H9 (cell line): ENCODE measurements around the gene PDXK. TPM values are rescaled to one million over a fixed set of nuclear protein-coding genes. Genes with fewer than 3 reads are reported as not detected.
A peak's percentile ranks its signal among the peaks of the same experiment; 100 is the strongest.

ENCODE experiments used
- DNase-seq: peaks from one replicate; pipeline ENCODE4 v3.0.0-alpha.2; 2017
- H2AFZ ChIP-seq: one replicate; pipeline ENCODE4 v1.6.1; 2013; ENCODE audit warnings: mild to moderate bottlenecking, low read length, control low read depth, moderate library complexity
- H2AK5ac ChIP-seq: 2 replicates; pipeline ENCODE4 v1.6.1; 2013; ENCODE audit warnings: low read length, control low read depth, mixed read lengths; ENCODE audit not compliant: insufficient read length
- H2BK120ac ChIP-seq: one replicate; pipeline ENCODE4 v1.6.1; 2013; ENCODE audit warnings: low read depth, mild to moderate bottlenecking, low read length, control low read depth, inconsistent platforms; ENCODE audit not compliant: poor library complexity, severe bottlenecking
- H2BK12ac ChIP-seq: 2 replicates; pipeline ENCODE4 v1.6.1; 2013; ENCODE audit warnings: low read length, control low read depth, mixed read lengths, low read depth; ENCODE audit not compliant: insufficient read length
- H2BK15ac ChIP-seq: 2 replicates; pipeline ENCODE4 v1.6.1; 2013; ENCODE audit warnings: low read depth, low read length, control low read depth
- H2BK20ac ChIP-seq: one replicate; pipeline ENCODE4 v1.6.1; 2013; ENCODE audit warnings: low read depth, mild to moderate bottlenecking, low read length, control low read depth, inconsistent platforms; ENCODE audit not compliant: poor library complexity, severe bottlenecking
- H2BK5ac ChIP-seq: 2 replicates; pipeline ENCODE4 v1.6.1; 2013; ENCODE audit warnings: low read length, control low read depth, mixed read lengths; ENCODE audit not compliant: insufficient read length
- H3K14ac ChIP-seq: 2 replicates; pipeline ENCODE4 v1.6.1; 2013; ENCODE audit warnings: low read length, control low read depth; ENCODE audit not compliant: insufficient read depth
- H3K18ac ChIP-seq: 2 replicates; pipeline ENCODE4 v1.6.1; 2013; ENCODE audit warnings: low read depth, mild to moderate bottlenecking, mixed read lengths, low read length, control low read depth; ENCODE audit not compliant: insufficient read length
- H3K23ac ChIP-seq: 2 replicates; pipeline ENCODE4 v1.6.1; 2013; ENCODE audit warnings: low read length, control low read depth, mixed read lengths, low read depth; ENCODE audit not compliant: insufficient read length
- H3K23me2 ChIP-seq: 2 replicates; pipeline ENCODE4 v1.6.1; 2013; ENCODE audit warnings: low read depth, mild to moderate bottlenecking, mixed read lengths, low read length, control low read depth; ENCODE audit not compliant: insufficient read length, poor library complexity, severe bottlenecking
- H3K27ac ChIP-seq: 2 replicates; pipeline ENCODE4 v1.5.1; 2013; ENCODE audit warnings: low read length, control low read depth, mixed read lengths, low read depth; ENCODE audit not compliant: insufficient read length
- H3K27me3 ChIP-seq: 2 replicates; pipeline ENCODE4 v1.6.1; 2013; ENCODE audit warnings: low read length, control low read depth, inconsistent platforms; ENCODE audit not compliant: insufficient read depth
- H3K4ac ChIP-seq: 2 replicates; pipeline ENCODE4 v1.6.1; 2013; ENCODE audit warnings: low read depth, mild to moderate bottlenecking, control low read depth, inconsistent platforms, low read length, moderate library complexity
- H3K4me1 ChIP-seq: 2 replicates; pipeline ENCODE4 v1.6.1; 2013; ENCODE audit warnings: low read length, control low read depth, inconsistent platforms; ENCODE audit not compliant: insufficient read depth
- H3K4me2 ChIP-seq: 2 replicates; pipeline ENCODE4 v1.6.1; 2013; ENCODE audit warnings: low read length, control low read depth, mixed read lengths; ENCODE audit not compliant: insufficient read length, insufficient read depth
- H3K56ac ChIP-seq: 2 replicates; pipeline ENCODE4 v1.6.1; 2013; ENCODE audit warnings: low read depth, mild to moderate bottlenecking, mixed read lengths, low read length, control low read depth; ENCODE audit not compliant: insufficient read length
- H3K79me1 ChIP-seq: 2 replicates; pipeline ENCODE4 v1.6.1; 2013; ENCODE audit warnings: low read depth, mild to moderate bottlenecking, moderate library complexity, low read length, control low read depth, inconsistent platforms; ENCODE audit not compliant: insufficient read depth, poor library complexity, severe bottlenecking
- H3K79me2 ChIP-seq: 2 replicates; pipeline ENCODE4 v1.6.1; 2013; ENCODE audit warnings: low read length, control low read depth, inconsistent platforms; ENCODE audit not compliant: insufficient read depth
- H3K9ac ChIP-seq: 2 replicates; pipeline ENCODE4 v1.6.1; 2013; ENCODE audit warnings: low read length, control low read depth, mixed read lengths; ENCODE audit not compliant: insufficient read length; ENCODE audit errors: extremely low read depth
- H3K9me3 ChIP-seq: one replicate; pipeline ENCODE4 v1.6.1; 2013; ENCODE audit warnings: low read depth, low read length, inconsistent platforms; ENCODE audit not compliant: control insufficient read depth
- H3T11ph ChIP-seq: one replicate; pipeline ENCODE4 v1.6.1; 2013; ENCODE audit warnings: mild to moderate bottlenecking, low read length, control low read depth, inconsistent platforms
- H4K20me1 ChIP-seq: one replicate; pipeline ENCODE4 v1.6.1; 2013; ENCODE audit not compliant: control insufficient read depth, insufficient read length, insufficient read depth
- H4K5ac ChIP-seq: 2 replicates; pipeline ENCODE4 v1.6.1; 2013; ENCODE audit warnings: low read depth, mild to moderate bottlenecking, mixed read lengths, low read length, control low read depth; ENCODE audit not compliant: insufficient read length
- H4K8ac ChIP-seq: replicated peaks from 2 replicates; pipeline ENCODE4 v1.6.1; 2013; ENCODE audit warnings: low read length, control low read depth, mixed read lengths, low read depth; ENCODE audit not compliant: insufficient read length
- H4K91ac ChIP-seq: 2 replicates; pipeline ENCODE4 v1.6.1; 2013; ENCODE audit warnings: low read depth, mild to moderate bottlenecking, moderate library complexity, mixed read lengths, low read length, control low read depth; ENCODE audit not compliant: insufficient read length
- H3K27ac Mint-ChIP-seq, 3 experiments: 2 replicates in 2 of 3; 3 replicates in 1 of 3; pipeline ENCODE4 v1.8.0; 2020 to 2021; ENCODE audit warnings: mixed read lengths in 3 of 3, mild to moderate bottlenecking in 1 of 3, moderate library complexity in 1 of 3
- H3K27me3 Mint-ChIP-seq: 2 replicates; pipeline ENCODE4 v1.8.0; 2021; ENCODE audit warnings: low read depth, mild to moderate bottlenecking, moderate library complexity, mixed read lengths
- H3K36me3 Mint-ChIP-seq, 3 experiments: 2 replicates in 2 of 3; 3 replicates in 1 of 3; pipeline ENCODE4 v1.8.0; 2020 to 2021; ENCODE audit warnings: low read depth in 3 of 3, mixed read lengths in 3 of 3; ENCODE audit not compliant: insufficient read depth in 1 of 3
- H3K4me1 Mint-ChIP-seq, 2 experiments: 2 replicates each; pipeline ENCODE4 v1.8.0; 2020; ENCODE audit warnings: mixed read lengths in 2 of 2
- H3K4me3 Mint-ChIP-seq, 2 experiments: 2 replicates in 1 of 2; 3 replicates in 1 of 2; pipeline ENCODE4 v1.8.0; 2020 to 2021; ENCODE audit warnings: mild to moderate bottlenecking in 2 of 2, mixed read lengths in 2 of 2, moderate library complexity in 1 of 2
- H3K9me3 Mint-ChIP-seq, 2 experiments: 2 replicates in 1 of 2; 3 replicates in 1 of 2; pipeline ENCODE4 v1.8.0; 2020; ENCODE audit warnings: mild to moderate bottlenecking in 2 of 2, mixed read lengths in 2 of 2, moderate library complexity in 1 of 2
- WGBS: extraction: QIAGEN DNeasy Blood & Tissue Kit; methylation state at CpG from one replicate; pipeline ENCODE4 v1.1.7; 2013; ENCODE audit warnings: missing lambda C conversion rate, low lambda C conversion rate, mixed read lengths; ENCODE audit not compliant: insufficient read length; ENCODE audit errors: extremely low coverage; 5-methylcytosine and 5-hydroxymethylcytosine counted together
- total RNA-seq: library from RNA; stranded (reverse); gene quantifications from 2 replicates; pipeline ENCODE4 v1.2.1, GENCODE V29; 2021
- TF ChIP-seq, protein P1 (sequence below): fragments of 200-600 bp; sonication (generic); conservative IDR thresholded peaks from 3 replicates; pipeline ENCODE4 v1.8.0; 2021; ENCODE audit warnings: antibody characterized with exemption, mild to moderate bottlenecking

Gene PDXK
- total RNA-seq, 1 experiment from 2014 or later: 109 TPM

DNA sequence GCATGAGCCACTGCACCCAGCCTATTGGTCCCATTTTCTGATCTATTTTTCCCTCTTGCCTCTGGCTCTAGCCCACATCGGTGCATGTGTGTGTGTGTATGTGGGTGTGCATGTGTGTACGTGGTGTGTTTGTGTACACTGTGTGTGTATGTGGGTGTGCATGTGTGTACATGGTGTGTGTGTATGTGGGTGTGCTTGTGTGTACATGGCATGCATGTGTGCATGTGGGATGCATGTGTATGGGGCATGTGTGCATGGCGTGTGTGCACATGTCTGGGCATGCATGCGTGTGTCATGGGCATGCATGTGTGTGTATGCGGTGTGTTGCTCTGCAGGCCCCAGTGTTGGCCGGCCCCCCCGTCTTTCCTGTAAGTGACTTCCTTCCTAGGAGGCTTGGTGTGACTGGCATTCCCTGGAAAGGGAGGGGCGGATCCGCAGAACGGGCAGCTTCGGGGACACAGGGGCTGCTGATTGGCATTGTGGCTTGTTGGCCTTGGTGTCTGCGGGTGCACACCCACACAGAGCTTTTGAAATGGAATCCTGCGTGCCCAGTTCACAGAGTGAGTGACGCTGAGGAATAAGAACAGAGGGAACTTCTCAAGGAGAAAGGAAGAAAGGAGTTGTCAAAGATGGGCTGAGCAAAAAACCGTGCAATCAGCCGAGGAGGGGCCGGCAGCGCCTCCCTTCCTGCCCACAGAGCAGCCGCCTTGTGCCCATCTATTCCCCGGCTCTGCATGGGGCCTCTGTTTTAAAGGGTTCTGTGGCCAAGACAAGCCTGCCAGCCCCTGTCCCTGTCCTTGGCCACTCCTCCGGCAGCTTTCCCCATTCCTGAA lies 8.0 kb downstream of the PDXK start:
- H3K36me3 Mint-ChIP-seq: peaks cover 0 to 20% (median 3%) of the 10 kb centered on the region in 3 experiments; a peak in 5 of 7 replicates
- Histone ChIP-seq H3K23ac (no peak overlapping the region), H3K4ac (no peak overlapping the region), H3K79me1 (peaks cover 5% of the 10 kb centered on the region), H2BK20ac (no peak overlapping the region), H3K27ac (no peak overlapping the region), H4K20me1 (no peaks in the 10 kb centered on the region), H3K23me2 (peaks cover 9% of the 10 kb centered on the region), H3K18ac (no peak overlapping the region), H3K9ac (no peak overlapping the region), H3K14ac (no peak overlapping the region), H3K27me3 (no peaks in the 10 kb centered on the region), H3K4me2 (no peak overlapping the region), H3T11ph (no peak overlapping the region), H2BK120ac (no peak overlapping the region), H3K4me1 (no peaks in the 10 kb centered on the region), H4K8ac (no peak overlapping the region), H3K56ac (no peak overlapping the region), H4K91ac (no peak overlapping the region), H3K79me2 (peaks cover 5% of the 10 kb centered on the region; the same call in 1 of the 2 replicates), H2AK5ac (no peak overlapping the region), H4K5ac (no peak overlapping the region), H2AFZ (no peak overlapping the region), H2BK12ac (no peak overlapping the region), H3K9me3 (no peaks in the 10 kb centered on the region), H2BK5ac (no peak overlapping the region), H2BK15ac (no peak overlapping the region)
- no peak for DNase-seq
- H3K9me3 Mint-ChIP-seq: no peaks in the 10 kb centered on the region
- no CpG with 5 or more reads among the region's 21 CpGs for WGBS
- peaks cover 18 to 22% of the 10 kb centered on the region in 2 experiments for H3K4me1 Mint-ChIP-seq
- TF ChIP-seq, protein P1, sequence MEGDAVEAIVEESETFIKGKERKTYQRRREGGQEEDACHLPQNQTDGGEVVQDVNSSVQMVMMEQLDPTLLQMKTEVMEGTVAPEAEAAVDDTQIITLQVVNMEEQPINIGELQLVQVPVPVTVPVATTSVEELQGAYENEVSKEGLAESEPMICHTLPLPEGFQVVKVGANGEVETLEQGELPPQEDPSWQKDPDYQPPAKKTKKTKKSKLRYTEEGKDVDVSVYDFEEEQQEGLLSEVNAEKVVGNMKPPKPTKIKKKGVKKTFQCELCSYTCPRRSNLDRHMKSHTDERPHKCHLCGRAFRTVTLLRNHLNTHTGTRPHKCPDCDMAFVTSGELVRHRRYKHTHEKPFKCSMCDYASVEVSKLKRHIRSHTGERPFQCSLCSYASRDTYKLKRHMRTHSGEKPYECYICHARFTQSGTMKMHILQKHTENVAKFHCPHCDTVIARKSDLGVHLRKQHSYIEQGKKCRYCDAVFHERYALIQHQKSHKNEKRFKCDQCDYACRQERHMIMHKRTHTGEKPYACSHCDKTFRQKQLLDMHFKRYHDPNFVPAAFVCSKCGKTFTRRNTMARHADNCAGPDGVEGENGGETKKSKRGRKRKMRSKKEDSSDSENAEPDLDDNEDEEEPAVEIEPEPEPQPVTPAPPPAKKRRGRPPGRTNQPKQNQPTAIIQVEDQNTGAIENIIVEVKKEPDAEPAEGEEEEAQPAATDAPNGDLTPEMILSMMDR: no peak
- H3K27ac Mint-ChIP-seq: peak overlapping the region; percentile 65 to 83 (median 68); a peak in 5 of 7 replicates
- no peaks in the 10 kb centered on the region for H3K27me3 Mint-ChIP-seq
- peak overlapping the region in 1 of 2 experiments; percentile 4; a peak in 2 of 5 replicates for H3K4me3 Mint-ChIP-seq
